Right lobe of liver (tissue), 6 donors: ENCODE measurements around the gene TMEM201. TPM values are rescaled to one million over a fixed set of nuclear protein-coding genes. Genes with fewer than 3 reads are reported as not detected.

Experiments used
- ATAC-seq, 4 donors: fragments of 200-7000 bp; cut with Tn5 transposase; one replicate each; pipeline ENCODE4 v1.9.1; 2020; ENCODE audit warnings: mild to moderate bottlenecking in 4 of 4, moderate library complexity in 4 of 4
- DNase-seq, 3 donors: peaks; one replicate each; pipeline ENCODE4 v3.0.0-alpha.2; 2020
- H3K27ac ChIP-seq, 3 donors: fragments of 200-600 bp; one replicate each; pipeline ENCODE4 v1.8.0; 2022
- H3K27me3 ChIP-seq, 2 donors: fragments of 200-600 bp; one replicate each; pipeline ENCODE4 v1.8.0; 2022
- H3K36me3 ChIP-seq, 4 donors: fragments of 200-600 bp; sonication (generic) in 1 of 4; one replicate each; pipeline versions ENCODE4 v1.5.1 to v1.8.0; 2017 to 2022; ENCODE audit warnings: control low read depth in 1 of 4
- H3K4me1 ChIP-seq, 4 donors: fragments of 200-600 bp; sonication (generic) in 1 of 4; one replicate each; pipeline versions ENCODE4 v1.5.1 to v1.8.0; 2017 to 2022; ENCODE audit warnings: control low read depth in 1 of 4
- H3K4me3 ChIP-seq, 3 donors: fragments of 200-600 bp; one replicate each; pipeline ENCODE4 v1.8.0; 2022
- H3K9me3 ChIP-seq, 4 donors: fragments of 200-600 bp; sonication (generic) in 1 of 4; one replicate each; pipeline versions ENCODE4 v1.5.1 to v1.8.0; 2017 to 2022; ENCODE audit warnings: control low read depth in 1 of 4
- POLR2A ChIP-seq: fragments of 450-650 bp; IDR thresholded peaks from one replicate; pipeline ENCODE4 v1.6.1; 2017; ENCODE audit warnings: antibody characterized with exemption, mild to moderate bottlenecking
- WGBS: methylation state at CpG from one replicate; pipeline ENCODE4 v1.1.6; 2018; ENCODE audit warnings: low coverage, low lambda C conversion rate; ENCODE audit not compliant: insufficient coverage; ENCODE audit errors: missing lambda C conversion rate; 5-methylcytosine and 5-hydroxymethylcytosine counted together
- intact Hi-C, 2 donors: fragments of 100-400 bp; cut with DNase I; formaldehyde crosslinking; loops; one replicate each; pipeline versions ENCODE4 v1.11.2 to v1.14.1; 2022
- total RNA-seq, 6 experiments: library from RNA; depleted of rRNA in 2 of 6; stranded (reverse); fragments of >200 nt in 2 of 6; fragmentation: NEBNext Ultra II Directional in 3 of 6; extraction: Animal tissue kit (Norgen Biotek cat#: 25700) in 3 of 6; gene quantifications; one replicate each; pipeline versions ENCODE4 v1.1.0 to v1.2.4, GENCODE V29; 2016 to 2023
- TF ChIP-seq, protein P1 (sequence below), 4 donors: fragments of 200-600 bp in 3 of 4; fragments of 450-650 bp in 1 of 4; IDR thresholded peaks; one replicate each; pipeline versions ENCODE4 v1.5.1 to v1.8.0; 2016 to 2022; ENCODE audit warnings: antibody characterized with exemption in 4 of 4, mild to moderate bottlenecking in 2 of 4
- donor health status: DM: no; HTN: yes; CAD: no.
- donor health status: DM: no; HTN: no; CAD: no.
- donor health status: DM: no; HTN: no; CAD: no.
- donor health status: DM: no; HTN: yes; CAD: no.
- donor health status: DM: no; HTN: yes; CAD: no.

Gene TMEM201
- total RNA-seq, 6 experiments from 2014 or later, result 1.6 to 5.8 (median 3.0) TPM

DNA sequence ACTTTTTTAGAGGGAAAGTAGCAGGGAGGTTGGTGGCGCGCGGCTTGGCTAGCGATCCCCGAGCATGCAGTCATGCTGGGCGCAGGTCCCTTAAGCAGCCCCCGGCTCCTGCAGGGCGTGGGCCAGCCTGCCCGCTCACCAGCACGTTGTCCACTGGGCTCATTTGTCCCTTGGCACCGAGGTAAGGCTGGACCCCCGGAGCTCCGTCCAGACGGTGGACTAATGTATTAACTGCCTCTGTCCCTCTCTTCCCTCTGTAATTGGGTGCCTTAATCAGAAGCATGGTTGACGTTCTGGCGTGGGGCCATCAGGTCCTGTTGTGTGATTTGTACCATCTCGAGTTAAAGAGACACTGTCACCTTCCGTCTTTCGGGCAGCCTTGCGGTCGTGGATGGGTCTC, 17.7 kb downstream of the TMEM201 start:
- WGBS, result 91% methylated on average over 12 of the region's 21 CpGs
- DNase-seq (no peak), ATAC-seq (no peak)
- no peak overlapping the region for H3K4me3 ChIP-seq
- peaks cover 0 to 7% (median 0%) of the 10 kb centered on the region in 4 donors for H3K36me3 ChIP-seq
- TF ChIP-seq POLR2A, result no peak
- TF ChIP-seq, protein P1, sequence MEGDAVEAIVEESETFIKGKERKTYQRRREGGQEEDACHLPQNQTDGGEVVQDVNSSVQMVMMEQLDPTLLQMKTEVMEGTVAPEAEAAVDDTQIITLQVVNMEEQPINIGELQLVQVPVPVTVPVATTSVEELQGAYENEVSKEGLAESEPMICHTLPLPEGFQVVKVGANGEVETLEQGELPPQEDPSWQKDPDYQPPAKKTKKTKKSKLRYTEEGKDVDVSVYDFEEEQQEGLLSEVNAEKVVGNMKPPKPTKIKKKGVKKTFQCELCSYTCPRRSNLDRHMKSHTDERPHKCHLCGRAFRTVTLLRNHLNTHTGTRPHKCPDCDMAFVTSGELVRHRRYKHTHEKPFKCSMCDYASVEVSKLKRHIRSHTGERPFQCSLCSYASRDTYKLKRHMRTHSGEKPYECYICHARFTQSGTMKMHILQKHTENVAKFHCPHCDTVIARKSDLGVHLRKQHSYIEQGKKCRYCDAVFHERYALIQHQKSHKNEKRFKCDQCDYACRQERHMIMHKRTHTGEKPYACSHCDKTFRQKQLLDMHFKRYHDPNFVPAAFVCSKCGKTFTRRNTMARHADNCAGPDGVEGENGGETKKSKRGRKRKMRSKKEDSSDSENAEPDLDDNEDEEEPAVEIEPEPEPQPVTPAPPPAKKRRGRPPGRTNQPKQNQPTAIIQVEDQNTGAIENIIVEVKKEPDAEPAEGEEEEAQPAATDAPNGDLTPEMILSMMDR (IDR thresholded peaks at IDR 0.05), result no peak
- no peaks in the 10 kb centered on the region for H3K9me3 ChIP-seq
- no peaks in the 10 kb centered on the region for H3K4me1 ChIP-seq
- intact Hi-C loops, result no loop called here
- no peak overlapping the region for H3K27ac ChIP-seq
- H3K27me3 ChIP-seq, result no peaks in the 10 kb centered on the region

DNA sequence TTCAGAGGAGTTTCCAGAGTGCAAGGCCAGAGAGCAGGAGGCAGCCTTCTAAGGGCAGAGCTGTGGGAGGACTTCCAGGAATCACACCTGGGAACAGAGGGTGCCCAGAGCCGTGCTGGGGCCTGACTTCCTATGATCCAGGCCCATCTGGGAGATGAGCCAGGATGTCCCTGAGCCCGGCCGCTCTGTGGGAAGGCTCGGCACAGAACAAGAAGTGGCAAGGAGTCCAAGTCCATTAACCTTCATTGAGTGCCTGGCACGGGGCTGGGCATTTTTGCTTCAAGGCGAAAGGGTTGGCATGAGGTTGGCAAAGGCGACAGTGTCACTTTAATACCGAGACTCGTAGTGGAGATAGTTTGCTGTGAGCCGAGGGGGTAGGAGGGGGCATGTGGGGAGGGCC, 18.2 kb downstream of the TMEM201 start:
- DNase-seq (no peak), ATAC-seq (no peak)
- H3K4me3 ChIP-seq, result no peak overlapping the region
- WGBS, result no CpG with 5 or more reads among the region's 10 CpGs
- intact Hi-C loops, result no loop called here
- TF ChIP-seq, protein P1 (IDR thresholded peaks at IDR 0.05), result no peak
- no peak for TF ChIP-seq POLR2A
- H3K9me3 ChIP-seq, result no peaks in the 10 kb centered on the region
- H3K27me3 ChIP-seq, result no peaks in the 10 kb centered on the region
- H3K4me1 ChIP-seq, result no peaks in the 10 kb centered on the region
- no peak overlapping the region for H3K27ac ChIP-seq
- peaks cover 0 to 2% (median 0%) of the 10 kb centered on the region in 4 donors for H3K36me3 ChIP-seq

DNA sequence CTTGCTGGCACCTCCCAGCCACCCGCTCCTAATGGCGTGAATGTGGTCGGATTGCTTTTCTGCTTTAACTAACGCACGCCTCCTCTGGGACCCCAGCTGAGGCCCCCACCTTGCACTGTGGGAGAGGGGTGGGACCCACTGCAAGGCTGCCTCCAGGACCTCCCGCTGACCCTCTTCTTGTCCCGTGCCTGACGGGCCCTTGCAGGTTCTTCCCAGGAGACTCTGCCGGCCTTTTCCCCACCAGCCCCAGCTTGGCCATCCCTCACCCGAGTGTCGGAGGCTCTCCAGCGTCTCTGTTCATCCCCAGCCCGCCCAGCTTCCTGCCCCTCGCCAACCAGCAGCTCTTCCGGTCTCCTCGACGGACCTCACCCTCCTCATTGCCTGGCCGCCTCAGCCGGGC, 18.6 kb downstream of the TMEM201 start:
- Histone ChIP-seq H3K4me1 (no peaks in the 10 kb centered on the region), H3K9me3 (no peaks in the 10 kb centered on the region), H3K36me3 (no peaks in the 10 kb centered on the region), H3K27ac (no peak overlapping the region), H3K4me3 (no peak overlapping the region), H3K27me3 (no peaks in the 10 kb centered on the region)
- TF ChIP-seq POLR2A, result no peak
- TF ChIP-seq, protein P1 (IDR thresholded peaks at IDR 0.05), result no peak
- no peak for DNase-seq
- intact Hi-C loops, result no loop called here
- ATAC-seq, result no peak
- 98% methylated on average over 13 of the region's 19 CpGs for WGBS

DNA sequence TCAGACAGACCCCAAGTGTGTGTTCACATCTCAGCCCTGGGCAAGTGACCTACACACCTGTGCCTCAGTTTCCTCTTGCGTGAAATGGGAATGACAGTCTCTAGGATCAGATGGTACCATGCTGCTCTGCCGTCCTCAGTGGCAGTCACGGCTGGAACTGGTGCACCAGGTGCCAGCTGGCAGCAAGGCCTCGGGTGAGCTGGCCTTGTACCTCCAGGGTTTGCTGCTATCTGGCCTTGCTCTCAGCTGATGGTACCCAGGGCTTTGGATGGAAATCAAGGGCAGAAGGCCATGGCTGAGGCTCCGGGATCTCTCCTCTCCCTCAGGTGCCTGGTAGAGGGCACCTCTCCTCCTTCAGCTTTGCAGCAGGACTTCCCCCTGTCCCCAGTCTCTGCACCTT, 21.3 kb downstream of the TMEM201 start:
- H3K9me3 ChIP-seq, result no peaks in the 10 kb centered on the region
- H3K27ac ChIP-seq, result no peak overlapping the region
- H3K36me3 ChIP-seq, result peaks cover 0 to 3% (median 0%) of the 10 kb centered on the region in 4 donors
- 75% methylated on average over 1 of the region's 5 CpGs for WGBS
- DNase-seq (no peak), ATAC-seq (peak in 1 of 4 donors; percentile 17)
- no peak for TF ChIP-seq POLR2A
- TF ChIP-seq, protein P1 (IDR thresholded peaks at IDR 0.05), result no peak
- H3K4me3 ChIP-seq, result no peak overlapping the region
- no peaks in the 10 kb centered on the region for H3K4me1 ChIP-seq
- intact Hi-C loops, result no loop called here
- no peaks in the 10 kb centered on the region for H3K27me3 ChIP-seq

DNA sequence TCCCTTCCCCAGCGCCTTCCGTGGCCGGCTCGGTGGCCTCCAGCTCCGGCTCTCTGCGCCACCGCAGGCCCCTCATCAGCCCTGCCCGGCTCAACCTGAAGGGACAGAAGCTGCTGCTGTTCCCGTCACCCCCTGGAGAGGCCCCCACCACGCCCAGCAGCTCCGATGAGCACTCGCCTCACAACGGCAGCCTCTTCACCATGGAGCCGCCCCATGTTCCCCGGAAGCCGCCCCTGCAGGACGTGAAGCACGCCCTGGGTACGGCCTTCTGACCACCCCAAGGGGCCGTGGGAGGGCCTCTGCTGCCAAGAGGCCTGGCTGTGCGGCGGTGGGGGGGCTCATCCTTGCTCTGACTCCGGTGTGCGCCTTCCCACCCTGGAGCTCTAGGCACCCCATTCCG, 21.8 kb downstream of the TMEM201 start:
- DNase-seq, result no peak
- no CpG with 5 or more reads among the region's 25 CpGs for WGBS

More for the DNA sequence above, 21.8 kb downstream of the TMEM201 start:
- Histone ChIP-seq H3K9me3 (no peaks in the 10 kb centered on the region), H3K27me3 (no peaks in the 10 kb centered on the region), H3K27ac (no peak overlapping the region), H3K36me3 (peaks cover 0 to 3% (median 0%) of the 10 kb centered on the region in 4 donors), H3K4me3 (no peak overlapping the region), H3K4me1 (no peaks in the 10 kb centered on the region)
- intact Hi-C loops, result no loop called here
- TF ChIP-seq, protein P1 (IDR thresholded peaks at IDR 0.05), result no peak
- TF ChIP-seq POLR2A, result no peak
- no peak for ATAC-seq
